Loucy (cell line): ENCODE measurements around the gene RAC3.

Experiments
- EZH2phosphoT487 ChIP-seq: fragments of 200-600 bp; IDR thresholded peaks from 2 replicates; pipeline ENCODE4 v1.6.1; 2018; ENCODE audit warnings: antibody characterized with exemption, mild to moderate bottlenecking, moderate library complexity, borderline replicate concordance
- TF ChIP-seq, protein P1 (sequence below): fragments of 200-600 bp; sonication (generic); conservative IDR thresholded peaks from 2 replicates; pipeline ENCODE4 v1.5.1; 2014; ENCODE audit warnings: mild to moderate bottlenecking, antibody characterized with exemption, low read length

DNA sequence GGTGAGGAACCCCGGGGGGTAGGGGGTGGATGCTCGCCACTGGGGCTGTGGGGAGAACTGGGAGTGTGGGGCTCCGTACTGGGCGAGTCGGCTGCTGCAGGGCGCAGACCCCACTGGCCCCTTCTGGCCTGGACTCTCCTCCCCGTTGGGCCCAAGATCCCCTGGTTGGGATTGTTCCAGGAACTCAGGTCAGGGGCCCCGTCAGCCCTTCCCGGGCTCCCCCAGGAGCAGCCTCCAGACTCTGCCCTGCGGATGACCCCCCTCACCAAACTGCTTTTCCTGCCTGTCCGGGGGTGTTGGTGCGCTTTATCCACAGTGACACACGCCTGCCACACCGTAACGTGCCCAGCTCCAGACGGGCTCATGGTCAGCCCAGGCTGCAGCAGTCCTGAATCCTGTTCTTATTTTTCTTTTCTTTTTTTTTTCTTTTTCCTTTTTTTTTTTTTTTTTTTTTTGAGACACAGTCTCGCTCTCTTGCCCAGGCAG, 29.9 kb upstream of the RAC3 start:
- TF ChIP-seq, protein P1, sequence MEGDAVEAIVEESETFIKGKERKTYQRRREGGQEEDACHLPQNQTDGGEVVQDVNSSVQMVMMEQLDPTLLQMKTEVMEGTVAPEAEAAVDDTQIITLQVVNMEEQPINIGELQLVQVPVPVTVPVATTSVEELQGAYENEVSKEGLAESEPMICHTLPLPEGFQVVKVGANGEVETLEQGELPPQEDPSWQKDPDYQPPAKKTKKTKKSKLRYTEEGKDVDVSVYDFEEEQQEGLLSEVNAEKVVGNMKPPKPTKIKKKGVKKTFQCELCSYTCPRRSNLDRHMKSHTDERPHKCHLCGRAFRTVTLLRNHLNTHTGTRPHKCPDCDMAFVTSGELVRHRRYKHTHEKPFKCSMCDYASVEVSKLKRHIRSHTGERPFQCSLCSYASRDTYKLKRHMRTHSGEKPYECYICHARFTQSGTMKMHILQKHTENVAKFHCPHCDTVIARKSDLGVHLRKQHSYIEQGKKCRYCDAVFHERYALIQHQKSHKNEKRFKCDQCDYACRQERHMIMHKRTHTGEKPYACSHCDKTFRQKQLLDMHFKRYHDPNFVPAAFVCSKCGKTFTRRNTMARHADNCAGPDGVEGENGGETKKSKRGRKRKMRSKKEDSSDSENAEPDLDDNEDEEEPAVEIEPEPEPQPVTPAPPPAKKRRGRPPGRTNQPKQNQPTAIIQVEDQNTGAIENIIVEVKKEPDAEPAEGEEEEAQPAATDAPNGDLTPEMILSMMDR = no peak
- no peak for TF ChIP-seq EZH2phosphoT487
